Measurements from ENCODE around the gene AP1G2. TPM values are rescaled to one million over a fixed set of nuclear protein-coding genes. Genes with fewer than 3 reads are reported as not detected.

Gene AP1G2
- total RNA-seq, 1 experiment from 2014 or later = 69.7 TPM

DNA sequence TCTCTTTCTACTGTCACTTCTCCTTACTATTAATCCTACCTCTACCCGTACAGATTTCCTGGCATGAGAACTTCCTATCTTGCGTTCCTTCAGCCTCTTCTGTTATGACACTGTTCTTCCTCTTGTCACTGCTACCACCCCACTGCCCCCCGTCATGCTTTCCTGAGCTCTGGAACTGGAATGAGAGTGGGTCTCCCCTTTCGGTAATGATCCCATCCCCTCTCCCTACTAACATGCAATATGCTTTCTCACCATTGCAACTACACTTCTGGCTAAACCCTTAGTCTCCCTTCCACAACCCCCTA, 4.9 kb upstream of the AP1G2 start:
- CTCF ChIA-PET = no interaction called here
- no peak for TF ChIP-seq EZH2 (IDR thresholded peaks at IDR 0.05; ENCODE audit: low read length, unreplicated experiment)
- no peak for TF ChIP-seq EZH2phosphoT487 (IDR thresholded peaks at IDR 0.05; ENCODE audit: borderline replicate concordance, low read length)
- TF ChIP-seq CTCF (conservative IDR thresholded peaks at IDR 0.05; ENCODE audit: low read depth, low read length) = no peak
- POLR2A ChIA-PET (ENCODE audit: unreplicated experiment) = no interaction called here

GRCh38 chr14:23571701-23572523, 4.3 kb upstream of the AP1G2 start:
- CTCF ChIA-PET = no interaction called here
- DNase-seq = no peak

More for the DNA sequence above, 4.9 kb upstream of the AP1G2 start:
- Histone ChIP-seq H2AFZ (ENCODE audit: low read length) (no peak overlapping the region), H3K9ac (ENCODE audit: low read length) (no peak overlapping the region), H3K27ac (ENCODE audit: low read length) (no peak overlapping the region), H3K4me2 (ENCODE audit: low read length) (no peak overlapping the region), H4K20me1 (ENCODE audit: low read length) (no peaks in the 10 kb centered on the region), H3F3A (ENCODE audit: low read length, unreplicated experiment) (no peaks in the 10 kb centered on the region), H3K4me3 (ENCODE audit: low read length) (no peak overlapping the region), H3K36me3 (ENCODE audit: low read depth, low read length) (no peaks in the 10 kb centered on the region), H3K4me1 (ENCODE audit: insufficient read depth, low read length) (peaks cover 12% of the 10 kb centered on the region), H3K79me2 (ENCODE audit: low read length) (no peaks in the 10 kb centered on the region), H3K27me3 (ENCODE audit: low read length) (peaks cover 10% of the 10 kb centered on the region), H3K9me2 (replicated peaks; ENCODE audit: low read length) (no peaks in the 10 kb centered on the region), H3K9me3 (ENCODE audit: low read length) (no peaks in the 10 kb centered on the region)
- no peak for DNase-seq
- ATAC-seq = no peak
- no TSS peak for BruUV-seq (replicated peaks)
- intact Hi-C loops (cut with micrococcal nuclease) = no loop called here

More at GRCh38 chr14:23571701-23572523, 4.3 kb upstream of the AP1G2 start:
- no TSS peak for BruUV-seq (replicated peaks)
- no peak overlapping the region for H3K9ac ChIP-seq (ENCODE audit: low read length)
- no peaks in the 10 kb centered on the region for H3K9me2 ChIP-seq (replicated peaks; ENCODE audit: low read length)
- H3K9me3 ChIP-seq (ENCODE audit: low read length) = no peaks in the 10 kb centered on the region
- H3K79me2 ChIP-seq (ENCODE audit: low read length) = peaks cover under 1% of the 10 kb centered on the region; the same call in 1 of the 2 replicates
- intact Hi-C loops (cut with micrococcal nuclease) = no loop called here
- H3K4me1 ChIP-seq (ENCODE audit: insufficient read depth, low read length) = peaks cover 12% of the 10 kb centered on the region
- no peaks in the 10 kb centered on the region for H3F3A ChIP-seq (ENCODE audit: low read length, unreplicated experiment)
- H3K27me3 ChIP-seq (ENCODE audit: low read length) = peaks cover 5% of the 10 kb centered on the region
- H3K36me3 ChIP-seq (ENCODE audit: low read depth, low read length) = no peaks in the 10 kb centered on the region
- no peak overlapping the region for H2AFZ ChIP-seq (ENCODE audit: low read length)
- H3K4me3 ChIP-seq (ENCODE audit: low read length) = no peak overlapping the region
- no peak overlapping the region for H3K4me2 ChIP-seq (ENCODE audit: low read length)
- no peak overlapping the region for H3K27ac ChIP-seq (ENCODE audit: low read length)
- TF ChIP-seq EZH2phosphoT487 (IDR thresholded peaks at IDR 0.05; ENCODE audit: borderline replicate concordance, low read length) (no peak), CTCF (conservative IDR thresholded peaks at IDR 0.05; ENCODE audit: low read depth, low read length) (no peak), EZH2 (IDR thresholded peaks at IDR 0.05; ENCODE audit: low read length, unreplicated experiment) (no peak)
- no peak for ATAC-seq
- POLR2A ChIA-PET (ENCODE audit: unreplicated experiment) = no interaction called here
- no peaks in the 10 kb centered on the region for H4K20me1 ChIP-seq (ENCODE audit: low read length)

All from PC-3 (cell line).